GM06990 (cell line): ENCODE results near the gene ANKRD16.
"Not testable (repeated sequence)": the region's sequence is repeated elsewhere in the genome, so short reads cannot be mapped to it uniquely, and the experiment has no call there.

Source experiments
- DNase-seq: peaks from one replicate; pipeline ENCODE4 v3.0.0-alpha.2; 2011; ENCODE audit not compliant: insufficient read length; ENCODE audit errors: extremely low read depth
- H3K27me3 ChIP-seq: replicated peaks from 2 replicates; pipeline ENCODE4 v1.6.0; 2011; ENCODE audit warnings: low read length; ENCODE audit not compliant: control insufficient read depth, insufficient read depth
- H3K36me3 ChIP-seq: 2 replicates; pipeline ENCODE4 v1.5.1; 2011; ENCODE audit warnings: low read length; ENCODE audit not compliant: control insufficient read depth, insufficient read depth
- H3K4me3 ChIP-seq: replicated peaks from 2 replicates; pipeline ENCODE4 v1.5.1; 2011; ENCODE audit warnings: low read depth, mild to moderate bottlenecking, control low read depth, low read length
- CTCF ChIP-seq: IDR thresholded peaks from 2 replicates; pipeline ENCODE4 v1.5.1; 2011; ENCODE audit warnings: low read length, control low read depth, mild to moderate bottlenecking, inconsistent platforms; ENCODE audit not compliant: insufficient read depth, poor library complexity, severe bottlenecking

Gene ANKRD16

GRCh38 chr10:5871596-5871995, 18.1 kb downstream of the ANKRD16 start:
- Histone ChIP-seq H3K27me3 (no peaks in the 10 kb centered on the region), H3K4me3 (no peak overlapping the region), H3K36me3 (peaks cover 2% of the 10 kb centered on the region)
- no peak for DNase-seq
- no peak for TF ChIP-seq CTCF

- no peaks in the 10 kb centered on the region for H3K36me3 ChIP-seq
- H3K4me3 ChIP-seq = no peak overlapping the region
- TF ChIP-seq CTCF = no peak
- DNase-seq = no peak
- no peaks in the 10 kb centered on the region for H3K27me3 ChIP-seq
These were observed 20.5 kb downstream of the ANKRD16 start for GRCh38 chr10:5869156-5869555.

- not testable (repeated sequence) for H3K27me3 ChIP-seq, H3K4me3 ChIP-seq, H3K36me3 ChIP-seq, DNase-seq
These were observed 21.3 kb downstream of the ANKRD16 start for GRCh38 chr10:5868383-5868782.

- H3K36me3 ChIP-seq, H3K4me3 ChIP-seq, H3K27me3 ChIP-seq, DNase-seq: not testable (repeated sequence)
These were observed 22.5 kb downstream of the ANKRD16 start for GRCh38 chr10:5867091-5867615.

- not testable (repeated sequence) for H3K27me3 ChIP-seq, H3K4me3 ChIP-seq, DNase-seq, H3K36me3 ChIP-seq
These were observed 23.1 kb downstream of the ANKRD16 start for GRCh38 chr10:5866451-5867081.

- H3K27me3 ChIP-seq, DNase-seq: not testable (repeated sequence)
These were observed 26.6 kb downstream of the ANKRD16 start for GRCh38 chr10:5862981-5863685.

GRCh38 chr10:5862360-5862961, 27.2 kb downstream of the ANKRD16 start:
- Histone ChIP-seq H3K4me3 (peak overlapping the region; percentile 23), H3K27me3 (no peaks in the 10 kb centered on the region), H3K36me3 (no peaks in the 10 kb centered on the region)
- no peak for TF ChIP-seq CTCF
- DNase-seq = peak; percentile 84

More at GRCh38 chr10:5862981-5863685, 26.6 kb downstream of the ANKRD16 start:
- not testable (repeated sequence) for H3K36me3 ChIP-seq, H3K4me3 ChIP-seq
